GM13976 (cell line): ENCODE measurements around the gene SOST.

Experiments
- DNase-seq: peaks from one replicate; pipeline ENCODE4 v3.0.0; 2012; ENCODE audit warnings: low spot score
- CTCF ChIP-seq: IDR thresholded peaks from 2 replicates; pipeline ENCODE4 v1.5.1; 2012; ENCODE audit warnings: borderline replicate concordance, mild to moderate bottlenecking; ENCODE audit not compliant: insufficient read depth; ENCODE audit errors: extremely low read depth, missing control alignments, control extremely low read depth
- in situ Hi-C: fragments of 300-500 bp; cut with MboI; formaldehyde crosslinking; loops from one replicate; pipeline ENCODE4 v1.12.0; 2022; ENCODE audit warnings: low sequenced_read_pairs, mixed read lengths, inconsistent platforms; ENCODE audit not compliant: unreplicated experiment

The SOST gene

GRCh38 chr17:43737722-43738121 lies 20.9 kb downstream of the SOST start:
- DNase-seq = no peak
- in situ Hi-C loops = no loop called here
- no peak for TF ChIP-seq CTCF

DNA sequence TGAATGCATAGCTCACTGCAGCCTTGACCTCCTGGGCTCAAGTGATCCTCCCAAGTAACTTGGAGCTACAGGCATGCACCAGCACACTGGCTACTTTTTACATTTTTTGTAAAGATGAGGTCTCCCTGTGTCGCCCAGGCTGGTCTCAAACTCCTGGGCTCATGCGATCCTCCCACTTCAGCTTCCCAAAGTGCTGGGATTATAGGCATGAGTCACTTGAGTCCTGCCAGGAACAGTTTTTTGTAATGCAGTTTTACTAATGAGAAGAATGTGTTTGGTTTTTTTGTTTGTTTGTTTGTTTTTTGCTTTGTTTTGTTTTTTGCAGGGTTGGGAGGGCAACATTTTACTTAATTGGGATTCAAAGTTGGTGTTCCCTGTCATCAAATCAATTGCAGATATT lies 22.2 kb downstream of the SOST start:
- no peak for DNase-seq
- in situ Hi-C loops = no loop called here
- no peak for TF ChIP-seq CTCF

DNA sequence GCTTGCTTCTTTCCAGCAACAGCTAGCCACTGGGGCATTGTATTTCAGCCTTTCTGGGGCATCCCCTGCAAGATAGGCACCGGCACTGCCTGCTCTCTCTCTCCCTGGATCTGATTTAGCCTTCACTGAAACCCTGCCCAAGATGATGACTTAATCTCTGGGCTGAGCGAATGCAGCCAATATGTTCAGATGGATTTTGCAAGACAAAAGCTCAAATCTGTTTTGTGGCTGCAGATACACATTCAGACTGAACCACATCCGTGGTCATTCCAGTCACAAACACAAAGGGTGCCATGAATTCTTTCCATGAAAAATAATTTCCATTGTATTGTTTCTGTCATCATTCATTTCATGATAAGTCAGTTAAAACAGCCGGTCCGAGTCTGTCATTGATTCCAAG lies 24.2 kb downstream of the SOST start:
- in situ Hi-C loops = no loop called here
- DNase-seq = no peak
- TF ChIP-seq CTCF = no peak

DNA sequence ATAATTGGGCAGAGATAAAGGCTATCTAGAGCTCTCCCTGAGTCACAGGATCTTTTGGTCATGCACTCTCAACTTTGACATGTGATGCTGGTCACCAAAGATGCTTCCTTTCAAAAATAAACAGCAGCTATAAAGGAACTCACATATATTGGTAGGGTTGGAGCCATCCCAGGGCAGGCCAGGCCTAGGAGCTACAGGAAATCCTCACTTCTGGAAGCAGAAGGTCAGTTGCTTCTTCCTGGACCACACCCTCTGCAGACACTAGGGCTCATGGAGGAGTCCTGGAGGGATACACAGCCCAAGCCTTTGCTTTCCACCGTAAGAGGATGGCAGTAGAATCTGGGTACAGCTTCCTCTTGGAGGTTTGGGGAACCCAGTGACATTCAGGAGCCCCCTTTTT lies 24.6 kb downstream of the SOST start:
- DNase-seq = no peak
- in situ Hi-C loops = no loop called here
- TF ChIP-seq CTCF = no peak

GRCh38 chr17:43732958-43733357 lies 25.6 kb downstream of the SOST start:
- DNase-seq = no peak
- in situ Hi-C loops = no loop called here
- TF ChIP-seq CTCF = no peak

- no peak for TF ChIP-seq CTCF
- in situ Hi-C loops = no loop called here
- DNase-seq = no peak
These were observed 30.5 kb downstream of the SOST start for GRCh38 chr17:43728081-43728480.
